Measurements from ENCODE around the gene RAPGEF5. TPM values are rescaled to one million over a fixed set of nuclear protein-coding genes. Genes with fewer than 3 reads are reported as not detected.

RAPGEF5 gene
- total and polyA plus RNA-seq, 2 experiments from 2014 or later = 0.11 to 0.86 TPM

- no peaks in the 10 kb centered on the region for H4K20me1 ChIP-seq (ENCODE audit: insufficient read depth)
- H3K9me2 ChIP-seq (ENCODE audit: insufficient read depth) = no peaks in the 10 kb centered on the region
- no peaks in the 10 kb centered on the region for H3K79me2 ChIP-seq (ENCODE audit: insufficient read depth)
- 55 to 61% methylated on average over 6 of the region's 6 CpGs for WGBS, 2 experiments (ENCODE audit: low coverage in 1 of 2, low lambda C conversion rate in 2 of 2, missing lambda C conversion rate in 2 of 2)
- no peak overlapping the region for H3K27ac ChIP-seq
- H3F3A ChIP-seq (ENCODE audit: insufficient read depth) = no peaks in the 10 kb centered on the region
- H3K27me3 ChIP-seq (replicated peaks; ENCODE audit: insufficient read depth) = no peaks in the 10 kb centered on the region
- no peaks in the 10 kb centered on the region for H3K9me3 ChIP-seq (ENCODE audit: low read depth)
- H3K4me1 ChIP-seq (ENCODE audit: insufficient read depth) = 0 out of 2 replicates have a peak, but pooled peaks cover 16% of the 10 kb centered on the region
- no peak overlapping the region for H3K4me3 ChIP-seq
- TF ChIP-seq EZH2 (IDR thresholded peaks at IDR 0.05; ENCODE audit: insufficient read depth, poor library complexity, severe bottlenecking) (no peak), EZH2phosphoT487 (IDR thresholded peaks at IDR 0.05; ENCODE audit: insufficient read depth, low read depth) (no peak)
- no peaks in the 10 kb centered on the region for H3K36me3 ChIP-seq (ENCODE audit: low read depth)
- H3K4me2 ChIP-seq (ENCODE audit: unreplicated experiment) = no peak overlapping the region
- no peak overlapping the region for H3K9ac ChIP-seq
- no peak overlapping the region for H2AFZ ChIP-seq
- no peak for DNase-seq
- in situ Hi-C loops (cut with MboI) = no loop called here
Observed at GRCh38 chr7:22129166-22129565, 227.8 kb downstream of the RAPGEF5 start.

GRCh38 chr7:22128528-22128920 is 228.4 kb downstream of the RAPGEF5 start:
- H3K9ac ChIP-seq = no peak overlapping the region
- 0 out of 2 replicates have a peak, but pooled peaks cover 16% of the 10 kb centered on the region for H3K4me1 ChIP-seq (ENCODE audit: insufficient read depth)
- no peak for TF ChIP-seq EZH2phosphoT487 (IDR thresholded peaks at IDR 0.05; ENCODE audit: insufficient read depth, low read depth)
- TF ChIP-seq EZH2 (IDR thresholded peaks at IDR 0.05; ENCODE audit: insufficient read depth, poor library complexity, severe bottlenecking) = no peak
- no peak overlapping the region for H3K4me2 ChIP-seq (ENCODE audit: unreplicated experiment)
- H3K36me3 ChIP-seq (ENCODE audit: low read depth) = no peaks in the 10 kb centered on the region
- no peaks in the 10 kb centered on the region for H3K9me2 ChIP-seq (ENCODE audit: insufficient read depth)
- no peak overlapping the region for H2AFZ ChIP-seq
- H3F3A ChIP-seq (ENCODE audit: insufficient read depth) = no peaks in the 10 kb centered on the region
- no peaks in the 10 kb centered on the region for H4K20me1 ChIP-seq (ENCODE audit: insufficient read depth)
- no peaks in the 10 kb centered on the region for H3K27me3 ChIP-seq (replicated peaks; ENCODE audit: insufficient read depth)
- WGBS, 2 experiments (ENCODE audit: low coverage in 1 of 2, low lambda C conversion rate in 2 of 2, missing lambda C conversion rate in 2 of 2) = 96 to 100% methylated on average over 4 of the region's 4 CpGs
- H3K27ac ChIP-seq = no peak overlapping the region
- no peaks in the 10 kb centered on the region for H3K79me2 ChIP-seq (ENCODE audit: insufficient read depth)
- H3K9me3 ChIP-seq (ENCODE audit: low read depth) = no peaks in the 10 kb centered on the region
- no peak overlapping the region for H3K4me3 ChIP-seq
- DNase-seq = no peak
- in situ Hi-C loops (cut with MboI) = no loop called here

GRCh38 chr7:22127835-22128527 is 229.0 kb downstream of the RAPGEF5 start:
- no peaks in the 10 kb centered on the region for H3K36me3 ChIP-seq (ENCODE audit: low read depth)
- no peak overlapping the region for H2AFZ ChIP-seq
- no peaks in the 10 kb centered on the region for H4K20me1 ChIP-seq (ENCODE audit: insufficient read depth)
- H3K79me2 ChIP-seq (ENCODE audit: insufficient read depth) = no peaks in the 10 kb centered on the region
- TF ChIP-seq EZH2phosphoT487 (IDR thresholded peaks at IDR 0.05; ENCODE audit: insufficient read depth, low read depth) (no peak), EZH2 (IDR thresholded peaks at IDR 0.05; ENCODE audit: insufficient read depth, poor library complexity, severe bottlenecking) (no peak)
- no peaks in the 10 kb centered on the region for H3F3A ChIP-seq (ENCODE audit: insufficient read depth)
- H3K4me2 ChIP-seq (ENCODE audit: unreplicated experiment) = no peak overlapping the region
- in situ Hi-C loops (cut with MboI) = no loop called here
- no peak overlapping the region for H3K4me3 ChIP-seq
- no peaks in the 10 kb centered on the region for H3K9me3 ChIP-seq (ENCODE audit: low read depth)
- no peaks in the 10 kb centered on the region for H3K27me3 ChIP-seq (replicated peaks; ENCODE audit: insufficient read depth)
- H3K4me1 ChIP-seq (ENCODE audit: insufficient read depth) = 0 out of 2 replicates have a peak, but pooled peaks cover 16% of the 10 kb centered on the region
- H3K27ac ChIP-seq = no peak overlapping the region
- DNase-seq = peak; percentile 24
- no peak overlapping the region for H3K9ac ChIP-seq
- H3K9me2 ChIP-seq (ENCODE audit: insufficient read depth) = no peaks in the 10 kb centered on the region
- WGBS, 2 experiments (ENCODE audit: low coverage in 1 of 2, low lambda C conversion rate in 2 of 2, missing lambda C conversion rate in 2 of 2) = 52 to 56% methylated on average over 6 of the region's 6 CpGs

GRCh38 chr7:22125436-22125835 is 231.5 kb downstream of the RAPGEF5 start:
- no peak for TF ChIP-seq EZH2phosphoT487 (IDR thresholded peaks at IDR 0.05; ENCODE audit: insufficient read depth, low read depth)
- TF ChIP-seq EZH2 (IDR thresholded peaks at IDR 0.05; ENCODE audit: insufficient read depth, poor library complexity, severe bottlenecking) = no peak
- in situ Hi-C loops (cut with MboI) = no loop called here

More at GRCh38 chr7:22125436-22125835, 231.5 kb downstream of the RAPGEF5 start:
- Histone ChIP-seq H3K9me2 (ENCODE audit: insufficient read depth) (no peaks in the 10 kb centered on the region), H3K36me3 (ENCODE audit: low read depth) (no peaks in the 10 kb centered on the region), H3K4me3 (no peak overlapping the region), H3F3A (ENCODE audit: insufficient read depth) (no peaks in the 10 kb centered on the region), H3K79me2 (ENCODE audit: insufficient read depth) (no peaks in the 10 kb centered on the region), H3K4me1 (ENCODE audit: insufficient read depth) (0 out of 2 replicates have a peak, but pooled peaks cover 16% of the 10 kb centered on the region), H3K4me2 (ENCODE audit: unreplicated experiment) (no peak overlapping the region), H4K20me1 (ENCODE audit: insufficient read depth) (no peaks in the 10 kb centered on the region), H2AFZ (no peak overlapping the region), H3K27me3 (replicated peaks; ENCODE audit: insufficient read depth) (no peaks in the 10 kb centered on the region), H3K9ac (no peak overlapping the region), H3K27ac (no peak overlapping the region), H3K9me3 (ENCODE audit: low read depth) (no peaks in the 10 kb centered on the region)
- DNase-seq = no peak
- WGBS, 2 experiments (ENCODE audit: low coverage in 1 of 2, low lambda C conversion rate in 2 of 2, missing lambda C conversion rate in 2 of 2) = 62 to 67% methylated on average over 6 of the region's 6 CpGs
